GM19025 (cell line): ENCODE results near the gene CDC73.
A peak's percentile ranks its signal among the peaks of the same experiment; 100 is the strongest.
"Not testable (repeated sequence)": the region's sequence is repeated elsewhere in the genome, so short reads cannot be mapped to it uniquely, and the experiment has no call there.

ENCODE experiments used
- ATAC-seq: cut with Tn5 transposase; IDR thresholded peaks from one replicate; pipeline ENCODE4 v1.9.1; 2021; ENCODE audit warnings: mild to moderate bottlenecking, low read depth, moderate library complexity; ENCODE audit not compliant: unreplicated experiment

CDC73 gene

GRCh38 chr1:193270996-193271395, 149.2 kb downstream of the CDC73 start:
- peak; percentile 95 for ATAC-seq

- no peak for ATAC-seq
These were observed 153.9 kb downstream of the CDC73 start for GRCh38 chr1:193275773-193276172.

- ATAC-seq: no peak
These were observed 157.1 kb downstream of the CDC73 start for GRCh38 chr1:193278968-193279367.

GRCh38 chr1:193281894-193282293, 160.1 kb downstream of the CDC73 start:
- ATAC-seq: no peak

- no peak for ATAC-seq
These were observed 161.2 kb downstream of the CDC73 start for GRCh38 chr1:193283016-193283415.

GRCh38 chr1:193284219-193284618, 162.4 kb downstream of the CDC73 start:
- ATAC-seq: no peak

- no peak for ATAC-seq
These were observed 163.8 kb downstream of the CDC73 start for GRCh38 chr1:193285641-193286040.

- ATAC-seq: not testable (repeated sequence)
These were observed 166.8 kb downstream of the CDC73 start for GRCh38 chr1:193288548-193289080.

GRCh38 chr1:193293726-193294125, 171.9 kb downstream of the CDC73 start:
- ATAC-seq: no peak

GRCh38 chr1:193299038-193299437, 177.2 kb downstream of the CDC73 start:
- ATAC-seq: no peak

GRCh38 chr1:193301746-193302145, 179.9 kb downstream of the CDC73 start:
- no peak for ATAC-seq

GRCh38 chr1:193303849-193304248, 182.0 kb downstream of the CDC73 start:
- ATAC-seq: no peak
